ENCODE results near the gene RGPD6.
"Not testable (repeated sequence)": the region's sequence is repeated elsewhere in the genome, so short reads cannot be mapped to it uniquely, and the experiment has no call there.

The RGPD6 gene

DNA sequence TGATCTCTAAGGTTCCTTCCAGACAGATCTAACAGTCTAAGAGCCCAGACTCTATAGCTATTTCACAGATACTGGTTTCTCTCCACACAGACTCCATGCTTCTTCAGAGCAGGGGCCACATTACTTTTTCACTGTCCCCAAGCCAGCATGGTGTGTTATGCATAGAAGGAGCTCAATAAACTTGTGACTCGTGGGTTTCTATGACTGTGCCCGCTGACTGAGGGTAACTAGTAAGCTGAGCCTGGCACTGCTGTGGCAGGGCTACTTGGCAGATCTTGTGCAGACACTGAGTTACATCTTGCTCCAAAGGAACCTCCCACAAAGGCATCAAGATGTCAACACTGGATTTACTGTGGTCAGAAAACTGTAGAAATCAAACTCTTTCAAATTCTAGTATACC lies 15.0 kb upstream of the RGPD6 start:
- H3K27ac ChIP-seq (ENCODE audit: insufficient read depth, low read length, poor library complexity, severe bottlenecking); DNase-seq; H3K4me3 ChIP-seq (ENCODE audit: insufficient read depth, low read depth, low read length, poor library complexity, severe bottlenecking); H3K36me3 ChIP-seq (ENCODE audit: control insufficient read depth, insufficient read depth, low read length); H3K9me3 ChIP-seq (ENCODE audit: control insufficient read depth, low read length); H3K4me1 ChIP-seq (ENCODE audit: control insufficient read depth, insufficient read depth, low read length, poor library complexity, severe bottlenecking); H3K27me3 ChIP-seq (replicated peaks; ENCODE audit: control insufficient read depth, insufficient read depth, low read length, poor library complexity, severe bottlenecking): not testable (repeated sequence)

- H3K4me1 ChIP-seq (ENCODE audit: control insufficient read depth, insufficient read depth, low read length, poor library complexity, severe bottlenecking); H3K27me3 ChIP-seq (replicated peaks; ENCODE audit: control insufficient read depth, insufficient read depth, low read length, poor library complexity, severe bottlenecking); DNase-seq; H3K4me3 ChIP-seq (ENCODE audit: insufficient read depth, low read depth, low read length, poor library complexity, severe bottlenecking); H3K27ac ChIP-seq (ENCODE audit: insufficient read depth, low read length, poor library complexity, severe bottlenecking); H3K9me3 ChIP-seq (ENCODE audit: control insufficient read depth, low read length); H3K36me3 ChIP-seq (ENCODE audit: control insufficient read depth, insufficient read depth, low read length): not testable (repeated sequence)
These were observed 12.8 kb upstream of the RGPD6 start for GRCh38 chr2:110589677-110590330.

GRCh38 chr2:110588520-110588919 lies 11.5 kb upstream of the RGPD6 start:
- H3K4me3 ChIP-seq (ENCODE audit: insufficient read depth, low read depth, low read length, poor library complexity, severe bottlenecking): not testable (repeated sequence)

GRCh38 chr2:110579216-110579965 lies 2.4 kb upstream of the RGPD6 start:
- not testable (repeated sequence) for H3K9me3 ChIP-seq (ENCODE audit: control insufficient read depth, low read length); H3K4me1 ChIP-seq (ENCODE audit: control insufficient read depth, insufficient read depth, low read length, poor library complexity, severe bottlenecking); DNase-seq; H3K27ac ChIP-seq (ENCODE audit: insufficient read depth, low read length, poor library complexity, severe bottlenecking); H3K4me3 ChIP-seq (ENCODE audit: insufficient read depth, low read depth, low read length, poor library complexity, severe bottlenecking); H3K36me3 ChIP-seq (ENCODE audit: control insufficient read depth, insufficient read depth, low read length); H3K27me3 ChIP-seq (replicated peaks; ENCODE audit: control insufficient read depth, insufficient read depth, low read length, poor library complexity, severe bottlenecking)

More at GRCh38 chr2:110588520-110588919, 11.5 kb upstream of the RGPD6 start:
- H3K4me1 ChIP-seq (ENCODE audit: control insufficient read depth, insufficient read depth, low read length, poor library complexity, severe bottlenecking); H3K27ac ChIP-seq (ENCODE audit: insufficient read depth, low read length, poor library complexity, severe bottlenecking); H3K9me3 ChIP-seq (ENCODE audit: control insufficient read depth, low read length); DNase-seq; H3K27me3 ChIP-seq (replicated peaks; ENCODE audit: control insufficient read depth, insufficient read depth, low read length, poor library complexity, severe bottlenecking); H3K36me3 ChIP-seq (ENCODE audit: control insufficient read depth, insufficient read depth, low read length): not testable (repeated sequence)

DNA sequence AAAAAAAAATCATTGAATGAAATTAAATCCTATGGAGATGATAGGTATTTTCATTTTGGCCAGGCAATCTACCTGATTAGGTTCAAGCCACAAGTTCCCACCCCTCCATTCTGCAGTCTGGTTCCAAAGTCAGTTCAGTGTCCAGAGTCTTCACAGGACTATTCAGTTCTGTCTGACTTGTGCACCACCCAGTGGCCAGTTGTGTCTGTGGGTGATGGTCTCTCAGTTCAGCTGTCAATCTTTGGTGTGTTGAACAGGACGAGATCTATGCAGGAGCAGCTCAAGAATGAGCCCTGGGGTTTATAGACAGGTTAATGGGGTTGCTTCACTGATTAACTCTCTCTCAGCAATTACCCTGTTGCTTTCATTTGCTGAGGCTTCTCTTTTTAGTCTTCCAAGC lies 1.4 kb upstream of the RGPD6 start:
- H3K27ac ChIP-seq (ENCODE audit: insufficient read depth, low read length, poor library complexity, severe bottlenecking); H3K4me1 ChIP-seq (ENCODE audit: control insufficient read depth, insufficient read depth, low read length, poor library complexity, severe bottlenecking): not testable (repeated sequence)

DNA sequence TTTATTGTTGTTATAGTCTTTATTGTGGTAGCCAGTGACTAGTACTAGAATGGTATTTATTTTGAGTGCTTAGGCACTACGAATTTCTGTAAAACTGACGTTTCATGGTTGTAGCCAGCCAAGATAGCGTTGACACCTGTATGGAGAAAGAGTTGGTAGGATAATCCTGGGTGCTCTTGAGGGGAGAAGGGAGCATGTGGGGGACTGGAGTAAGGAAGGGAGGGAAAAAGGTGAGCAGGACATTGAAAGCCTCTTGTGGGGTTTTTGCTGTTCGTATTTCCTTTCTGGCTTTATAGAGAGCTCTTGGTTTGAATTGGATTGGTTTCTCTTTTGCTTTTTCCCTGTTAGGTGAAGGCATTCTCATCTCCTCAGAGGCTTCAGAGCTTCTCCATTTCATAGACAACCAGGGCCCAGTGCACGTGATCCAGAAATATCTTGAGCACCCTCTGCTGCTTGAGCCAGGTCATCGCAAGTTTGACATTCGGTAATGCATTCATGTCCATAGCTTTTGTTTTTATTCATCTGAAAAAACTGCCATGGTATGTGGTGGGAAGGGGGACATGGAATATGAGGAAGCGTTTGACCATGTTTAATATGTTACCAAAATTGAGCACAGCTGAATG lies 77.2 kb downstream of the RGPD6 start:
- H3K36me3 ChIP-seq (ENCODE audit: control insufficient read depth, insufficient read depth, low read length); H3K27ac ChIP-seq (ENCODE audit: insufficient read depth, low read length, poor library complexity, severe bottlenecking); H3K4me3 ChIP-seq (ENCODE audit: insufficient read depth, low read depth, low read length, poor library complexity, severe bottlenecking); H3K9me3 ChIP-seq (ENCODE audit: control insufficient read depth, low read length); H3K4me1 ChIP-seq (ENCODE audit: control insufficient read depth, insufficient read depth, low read length, poor library complexity, severe bottlenecking); DNase-seq; H3K27me3 ChIP-seq (replicated peaks; ENCODE audit: control insufficient read depth, insufficient read depth, low read length, poor library complexity, severe bottlenecking): not testable (repeated sequence)

More for the DNA sequence above, 1.4 kb upstream of the RGPD6 start:
- H3K36me3 ChIP-seq (ENCODE audit: control insufficient read depth, insufficient read depth, low read length); H3K9me3 ChIP-seq (ENCODE audit: control insufficient read depth, low read length); H3K4me3 ChIP-seq (ENCODE audit: insufficient read depth, low read depth, low read length, poor library complexity, severe bottlenecking); DNase-seq; H3K27me3 ChIP-seq (replicated peaks; ENCODE audit: control insufficient read depth, insufficient read depth, low read length, poor library complexity, severe bottlenecking): not testable (repeated sequence)

GRCh38 chr2:110496027-110496426 lies 81.0 kb downstream of the RGPD6 start:
- H3K27me3 ChIP-seq (replicated peaks; ENCODE audit: control insufficient read depth, insufficient read depth, low read length, poor library complexity, severe bottlenecking); H3K4me1 ChIP-seq (ENCODE audit: control insufficient read depth, insufficient read depth, low read length, poor library complexity, severe bottlenecking); DNase-seq; H3K36me3 ChIP-seq (ENCODE audit: control insufficient read depth, insufficient read depth, low read length); H3K4me3 ChIP-seq (ENCODE audit: insufficient read depth, low read depth, low read length, poor library complexity, severe bottlenecking); H3K9me3 ChIP-seq (ENCODE audit: control insufficient read depth, low read length); H3K27ac ChIP-seq (ENCODE audit: insufficient read depth, low read length, poor library complexity, severe bottlenecking): not testable (repeated sequence)

DNA sequence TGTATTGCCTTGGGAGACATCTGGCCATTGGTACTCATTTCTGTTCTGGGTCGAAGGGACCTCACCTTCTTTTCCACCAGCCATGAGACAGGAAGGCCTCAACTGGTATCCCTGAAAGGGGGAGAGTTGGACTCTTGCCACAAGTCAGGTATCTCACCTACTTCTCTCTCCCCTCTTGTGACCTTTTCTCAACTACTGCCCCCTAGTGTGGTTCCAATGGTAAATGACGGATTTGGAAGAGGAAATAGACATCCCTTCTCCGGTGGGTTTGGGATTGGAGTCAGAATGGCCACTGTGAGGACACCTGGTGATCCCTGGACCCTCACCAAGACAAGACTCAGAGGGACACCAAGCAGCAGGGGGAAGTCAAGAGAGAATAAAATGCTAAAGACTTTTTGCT lies 82.5 kb downstream of the RGPD6 start:
- not testable (repeated sequence) for H3K4me1 ChIP-seq (ENCODE audit: control insufficient read depth, insufficient read depth, low read length, poor library complexity, severe bottlenecking); H3K36me3 ChIP-seq (ENCODE audit: control insufficient read depth, insufficient read depth, low read length); H3K27me3 ChIP-seq (replicated peaks; ENCODE audit: control insufficient read depth, insufficient read depth, low read length, poor library complexity, severe bottlenecking); H3K9me3 ChIP-seq (ENCODE audit: control insufficient read depth, low read length); H3K27ac ChIP-seq (ENCODE audit: insufficient read depth, low read length, poor library complexity, severe bottlenecking); DNase-seq; H3K4me3 ChIP-seq (ENCODE audit: insufficient read depth, low read depth, low read length, poor library complexity, severe bottlenecking)

- H3K4me1 ChIP-seq (ENCODE audit: control insufficient read depth, insufficient read depth, low read length, poor library complexity, severe bottlenecking); H3K27me3 ChIP-seq (replicated peaks; ENCODE audit: control insufficient read depth, insufficient read depth, low read length, poor library complexity, severe bottlenecking); H3K9me3 ChIP-seq (ENCODE audit: control insufficient read depth, low read length); H3K36me3 ChIP-seq (ENCODE audit: control insufficient read depth, insufficient read depth, low read length); DNase-seq; H3K27ac ChIP-seq (ENCODE audit: insufficient read depth, low read length, poor library complexity, severe bottlenecking); H3K4me3 ChIP-seq (ENCODE audit: insufficient read depth, low read depth, low read length, poor library complexity, severe bottlenecking): not testable (repeated sequence)
These were observed 88.0 kb downstream of the RGPD6 start for GRCh38 chr2:110488991-110489390.

- DNase-seq; H3K4me3 ChIP-seq (ENCODE audit: insufficient read depth, low read depth, low read length, poor library complexity, severe bottlenecking); H3K27ac ChIP-seq (ENCODE audit: insufficient read depth, low read length, poor library complexity, severe bottlenecking); H3K4me1 ChIP-seq (ENCODE audit: control insufficient read depth, insufficient read depth, low read length, poor library complexity, severe bottlenecking); H3K9me3 ChIP-seq (ENCODE audit: control insufficient read depth, low read length); H3K36me3 ChIP-seq (ENCODE audit: control insufficient read depth, insufficient read depth, low read length); H3K27me3 ChIP-seq (replicated peaks; ENCODE audit: control insufficient read depth, insufficient read depth, low read length, poor library complexity, severe bottlenecking): not testable (repeated sequence)
These were observed 94.3 kb downstream of the RGPD6 start for GRCh38 chr2:110482697-110483096.

Data from effector memory CD4-positive, alpha-beta T cell (primary cell).